G401.6 (cell line): ENCODE measurements around the gene CEPT1.
A peak's percentile ranks its signal among the peaks of the same experiment; 100 is the strongest.

Experiments
- FAIRE-seq: peaks from 2 replicates; lab custom pipeline; 2012; peaks lifted over from hg19 to GRCh38; lab: Jason Lieb, UNC

The CEPT1 gene

DNA sequence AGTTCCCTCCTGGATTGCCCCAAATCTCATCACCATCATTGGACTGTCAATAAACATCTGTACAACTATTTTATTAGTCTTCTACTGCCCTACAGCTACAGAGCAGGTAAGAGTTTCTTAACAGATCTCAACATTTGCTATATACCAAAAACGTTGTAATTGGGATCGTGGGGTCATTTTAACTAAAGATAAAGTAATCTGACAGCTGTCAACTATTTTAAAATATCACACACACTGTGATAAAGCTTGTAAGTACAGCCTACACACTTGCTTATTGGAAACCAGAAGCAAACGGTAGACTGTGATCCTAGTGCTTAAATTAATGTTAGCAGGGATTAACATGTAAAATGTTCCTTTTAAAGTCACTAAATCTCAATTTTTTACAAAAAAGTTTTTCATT, 7.9 kb downstream of the CEPT1 start:
- no peak for FAIRE-seq

DNA sequence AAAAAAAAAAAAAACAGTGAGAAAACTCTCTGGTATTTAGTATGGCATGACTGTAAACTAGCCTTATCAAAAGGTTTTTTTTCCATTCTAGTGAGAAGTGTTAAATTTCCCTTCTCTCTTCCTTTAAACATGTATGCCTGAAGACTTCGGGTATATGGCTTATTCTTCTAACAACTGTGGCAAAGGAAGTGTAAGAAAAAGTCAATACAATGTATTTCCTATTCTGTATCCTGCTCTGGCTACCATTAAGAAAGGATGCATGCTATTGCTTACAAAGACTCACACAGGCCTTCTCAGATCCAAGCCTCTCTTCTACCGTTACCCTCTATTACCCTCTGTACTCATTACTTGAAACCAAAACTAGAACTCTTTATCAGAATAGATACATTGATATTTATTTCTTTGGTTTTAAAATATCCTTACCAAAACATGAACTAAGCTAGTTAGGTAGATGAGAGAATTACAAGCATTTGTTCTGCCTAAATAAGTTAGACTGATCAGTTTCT, 8.4 kb downstream of the CEPT1 start:
- no peak for FAIRE-seq

DNA sequence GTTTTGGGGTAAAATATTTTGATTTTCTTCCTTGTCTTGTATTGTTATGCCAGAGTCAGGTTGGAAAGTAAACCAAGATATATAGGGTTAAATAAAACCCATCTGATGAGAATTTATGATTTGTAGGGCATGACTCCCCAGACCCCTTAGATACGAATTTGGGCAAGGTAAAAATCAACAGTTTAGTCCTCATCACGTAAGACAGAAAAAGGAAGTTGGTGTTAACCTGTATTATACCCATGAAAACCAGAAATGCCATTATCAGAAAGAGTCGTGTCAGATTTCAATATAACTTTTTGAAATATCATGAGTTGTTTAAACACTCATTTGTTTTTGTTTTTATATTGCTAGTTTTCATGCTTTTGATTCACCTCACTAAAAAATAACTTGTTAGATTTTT, 11.8 kb downstream of the CEPT1 start:
- no peak for FAIRE-seq

DNA sequence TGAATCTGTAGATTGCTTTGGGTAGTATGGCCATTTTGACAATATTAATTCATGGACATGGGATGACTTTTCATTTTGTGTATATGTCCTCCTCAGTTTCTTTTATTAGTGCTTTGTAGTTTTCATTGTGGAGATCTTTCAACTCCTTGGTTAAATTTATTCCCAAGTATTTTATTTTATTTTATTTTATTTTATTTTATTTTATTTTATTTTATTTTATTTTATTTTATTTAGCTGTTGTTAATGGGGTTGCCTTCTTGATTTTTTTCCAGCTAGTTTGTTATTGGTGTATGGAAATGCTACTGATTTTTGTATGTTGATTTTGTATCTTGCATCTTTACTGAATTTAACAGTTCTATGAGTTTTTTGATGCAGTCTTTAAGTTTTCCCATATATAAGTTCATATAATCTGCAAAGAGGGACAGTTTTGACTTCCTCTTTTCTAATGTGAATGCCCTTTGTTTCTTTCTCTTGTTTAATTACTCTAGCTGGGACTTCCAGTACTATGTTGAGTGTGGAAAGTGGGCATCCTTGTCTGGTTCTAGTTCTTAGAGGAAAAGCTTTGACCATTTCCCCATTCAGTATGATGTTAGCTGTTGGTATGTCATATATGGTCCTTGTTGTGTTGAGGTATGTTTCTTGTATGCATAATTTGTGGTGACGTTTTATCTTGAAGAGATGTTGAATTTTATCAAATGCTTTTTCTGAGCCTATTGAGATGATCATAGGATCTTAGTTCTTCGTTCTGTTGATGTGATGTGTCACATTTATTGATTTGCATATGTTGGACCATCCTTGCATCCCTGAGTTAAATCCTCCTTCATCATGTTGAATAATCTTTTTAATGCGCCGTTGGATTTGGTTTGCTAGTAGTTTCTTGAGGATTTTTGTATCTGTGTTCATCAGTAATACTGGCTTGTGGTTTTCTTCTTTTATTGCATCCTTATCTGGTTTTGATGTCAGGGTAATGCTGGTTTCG, 14.3 kb downstream of the CEPT1 start:
- FAIRE-seq, result no peak

DNA sequence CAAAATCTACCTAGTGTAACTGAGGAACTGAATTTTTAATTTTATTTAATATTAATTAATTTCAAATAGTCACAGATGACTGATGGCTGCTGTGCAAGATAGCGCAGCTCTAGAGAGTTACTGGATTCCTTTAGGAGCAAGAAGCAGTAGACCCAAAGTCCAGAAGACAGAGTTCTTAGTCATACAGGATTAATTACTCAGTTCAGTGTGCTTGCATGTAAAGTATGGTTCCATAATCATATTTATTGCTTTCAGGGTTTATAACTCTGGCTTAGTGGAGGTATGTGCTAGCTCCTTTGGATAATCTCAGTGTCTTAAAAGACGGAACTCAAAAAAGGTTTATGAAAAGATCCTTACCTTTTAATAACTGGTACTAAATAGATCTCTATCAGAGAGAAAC, 17.4 kb downstream of the CEPT1 start:
- FAIRE-seq, result no peak

DNA sequence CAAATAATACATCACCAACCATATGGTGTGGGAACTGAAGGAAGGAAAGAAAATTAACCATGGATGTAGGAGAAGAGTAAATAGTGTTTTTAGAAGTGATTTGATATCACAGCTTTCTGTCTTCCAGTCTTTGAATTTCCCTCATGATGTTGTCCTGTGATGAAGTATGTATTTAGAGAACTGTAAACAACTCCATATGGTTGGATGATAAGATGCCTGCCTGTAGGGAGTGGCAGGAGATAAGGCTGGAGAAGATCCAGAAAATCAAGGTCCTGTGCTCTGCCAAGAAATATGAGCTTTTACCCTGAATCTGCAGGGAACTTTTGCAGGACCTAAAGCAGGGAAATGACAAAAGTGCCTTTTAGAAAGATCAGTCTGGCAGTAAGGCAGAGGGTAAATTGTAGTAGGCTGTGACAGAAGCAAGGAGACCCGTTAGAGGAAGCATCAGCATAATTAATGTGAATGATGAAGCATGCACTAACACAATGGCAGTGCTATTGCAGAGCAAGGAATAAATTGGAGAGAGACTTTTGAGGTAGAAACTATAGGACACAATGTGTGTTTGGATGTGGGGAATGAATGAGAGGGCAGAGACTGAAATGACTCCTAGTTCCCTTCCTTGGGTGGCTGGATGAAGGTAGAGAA, 21.9 kb downstream of the CEPT1 start:
- FAIRE-seq, result no peak

DNA sequence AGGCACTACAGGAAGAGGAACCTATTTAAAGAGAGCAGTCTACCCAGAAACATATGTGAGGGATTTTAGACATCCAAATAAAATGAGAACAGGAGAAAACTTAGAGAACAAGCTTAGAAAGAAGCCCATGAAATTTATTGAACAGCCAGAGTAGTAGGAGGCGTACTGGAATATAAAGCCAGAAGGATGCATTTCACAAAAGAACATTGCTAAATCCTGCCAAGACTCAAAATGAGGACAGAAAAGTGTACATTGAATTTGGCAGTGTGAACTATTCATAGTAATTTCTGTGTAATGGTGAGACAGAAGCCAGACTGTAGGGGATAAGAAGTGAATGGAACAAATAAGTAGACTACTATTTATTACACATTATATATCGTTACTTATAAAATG, 22.5 kb downstream of the CEPT1 start:
- no peak for FAIRE-seq

DNA sequence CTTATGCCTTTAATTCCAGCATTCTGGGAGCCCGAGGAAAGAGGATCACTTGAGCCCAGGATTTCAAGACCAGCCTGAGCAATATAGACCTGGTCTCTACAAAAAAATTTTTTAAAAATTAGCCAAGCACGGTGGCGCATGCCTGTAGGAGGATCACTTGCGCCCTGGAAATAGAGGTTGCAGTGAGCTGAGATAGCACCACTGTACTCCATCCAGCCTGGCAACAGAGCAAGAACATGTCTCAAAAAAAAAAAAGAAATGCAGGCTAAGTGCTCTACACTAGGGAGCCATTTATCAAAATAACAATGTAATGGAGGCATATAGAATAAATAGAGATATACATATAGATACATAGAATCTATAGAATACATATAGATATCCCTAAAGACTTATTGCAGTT, 23.3 kb downstream of the CEPT1 start:
- no peak for FAIRE-seq

DNA sequence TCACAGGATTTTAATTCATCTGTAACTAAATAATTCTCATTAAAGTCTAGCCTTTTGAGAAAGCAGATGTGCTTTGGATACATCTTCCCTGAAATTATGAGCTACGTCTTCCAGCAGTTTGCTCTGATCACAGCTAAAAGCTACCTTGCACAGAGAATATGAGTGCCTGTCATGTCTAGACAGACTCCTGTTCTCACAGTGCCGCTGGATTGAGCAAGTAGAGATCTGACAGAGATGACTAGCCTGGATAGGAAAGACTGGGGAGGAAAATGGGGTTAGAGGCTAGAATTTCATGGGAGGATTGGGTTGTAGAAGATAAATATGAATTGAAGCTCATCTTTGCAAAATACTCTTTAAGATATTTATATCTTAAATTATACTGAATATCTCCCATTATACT, 24.1 kb downstream of the CEPT1 start:
- no peak for FAIRE-seq

DNA sequence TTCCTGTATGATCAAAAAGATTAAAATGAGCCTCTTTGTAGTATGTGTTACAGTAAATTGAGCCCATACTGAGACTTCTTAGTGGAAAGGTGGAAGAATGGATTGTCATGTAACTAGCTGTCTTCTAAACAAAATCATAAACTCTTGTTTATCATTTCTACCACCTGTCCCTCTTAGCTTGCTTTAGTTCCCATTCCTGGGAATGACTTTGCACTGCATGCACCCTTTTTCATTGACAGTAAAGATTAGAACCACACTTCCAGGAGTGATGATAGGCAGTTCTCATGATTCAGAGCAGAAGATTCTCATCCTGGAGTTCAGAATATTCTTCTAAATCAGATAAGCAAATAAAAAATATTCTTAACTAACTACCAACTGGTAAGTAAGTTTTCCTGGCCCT, 32.4 kb downstream of the CEPT1 start:
- FAIRE-seq, result no peak

DNA sequence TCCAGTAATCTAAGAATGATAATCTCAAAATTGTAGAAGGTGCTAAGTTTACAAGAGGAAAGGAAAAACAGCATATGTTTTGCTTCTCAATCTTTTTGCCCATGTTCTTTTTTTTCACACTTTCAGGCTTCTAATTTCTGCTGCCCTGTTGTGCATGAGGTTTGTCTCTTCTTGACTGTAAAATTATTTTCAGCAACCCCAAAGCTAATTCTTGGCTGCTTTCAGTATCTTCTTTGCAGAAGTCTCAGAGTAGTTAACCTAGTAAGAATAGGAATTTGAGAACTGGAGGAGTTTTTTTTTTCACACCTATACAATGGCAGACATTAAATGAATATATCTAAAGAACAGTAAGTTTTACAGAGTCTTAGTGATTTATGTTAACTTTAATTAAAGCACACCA, 34.0 kb downstream of the CEPT1 start:
- no peak for FAIRE-seq

DNA sequence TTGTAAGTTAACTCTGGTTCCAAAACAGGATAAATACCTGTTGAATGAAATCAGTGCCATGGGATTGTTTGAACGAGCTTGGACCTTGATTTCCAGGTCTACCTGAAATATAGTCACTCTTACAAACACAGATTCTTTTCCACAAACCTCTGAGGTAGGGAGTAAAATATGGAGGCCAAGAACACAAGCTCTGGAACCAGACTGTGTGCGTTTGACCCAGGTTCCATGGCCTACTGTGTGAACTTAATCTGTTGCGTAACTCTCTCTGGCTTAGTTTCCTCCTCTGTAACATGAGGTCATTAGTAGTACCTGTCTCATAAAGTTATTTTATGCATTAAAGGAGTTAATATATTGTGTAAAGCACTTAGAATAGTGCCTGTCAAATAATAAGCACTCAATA, 35.3 kb downstream of the CEPT1 start:
- FAIRE-seq, result no peak

DNA sequence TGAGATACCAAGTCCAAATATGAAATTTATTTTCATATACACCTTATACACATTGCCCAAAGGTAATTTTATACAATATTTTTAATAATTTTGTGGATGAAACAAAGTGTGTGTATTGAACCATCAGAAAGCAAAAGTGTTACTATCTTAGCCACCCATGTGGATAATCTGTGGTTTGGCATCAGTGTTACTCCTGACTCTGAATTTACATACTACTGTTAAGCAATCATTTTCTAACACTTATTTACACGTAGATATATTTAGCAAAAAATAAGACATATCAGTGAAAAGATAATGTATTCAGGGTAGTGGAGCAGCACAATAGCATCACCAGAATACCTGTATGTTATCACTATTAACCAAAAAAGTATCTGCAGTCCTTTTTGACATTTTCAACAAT, 36.7 kb downstream of the CEPT1 start:
- FAIRE-seq, result no peak

DNA sequence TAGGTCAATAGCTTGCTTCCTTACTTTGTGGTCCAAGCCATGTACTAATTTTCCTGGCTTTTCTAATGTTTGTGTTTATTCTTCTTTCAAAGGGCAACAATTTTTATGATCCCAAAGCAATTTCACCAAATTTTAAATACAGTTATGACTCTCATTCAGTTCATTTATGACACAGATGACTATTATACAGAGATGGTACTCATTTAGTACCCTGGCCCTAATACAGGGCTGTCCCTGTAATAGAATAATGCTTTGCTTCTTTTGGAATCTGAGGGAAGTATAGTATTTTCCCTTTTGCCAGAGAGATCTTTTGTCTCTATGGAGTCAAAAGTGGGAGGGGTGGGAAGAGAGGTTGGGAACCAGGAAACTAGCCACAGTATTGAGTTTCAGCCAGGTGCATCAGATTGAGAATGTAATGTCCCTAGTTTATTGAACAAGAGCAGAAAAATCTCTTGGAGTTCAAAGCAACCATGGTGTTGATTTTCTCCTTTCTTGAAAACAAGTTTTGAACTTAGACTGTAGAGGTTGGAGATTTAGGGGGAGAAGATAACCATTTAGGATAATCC, 40.0 kb downstream of the CEPT1 start:
- FAIRE-seq, result no peak

DNA sequence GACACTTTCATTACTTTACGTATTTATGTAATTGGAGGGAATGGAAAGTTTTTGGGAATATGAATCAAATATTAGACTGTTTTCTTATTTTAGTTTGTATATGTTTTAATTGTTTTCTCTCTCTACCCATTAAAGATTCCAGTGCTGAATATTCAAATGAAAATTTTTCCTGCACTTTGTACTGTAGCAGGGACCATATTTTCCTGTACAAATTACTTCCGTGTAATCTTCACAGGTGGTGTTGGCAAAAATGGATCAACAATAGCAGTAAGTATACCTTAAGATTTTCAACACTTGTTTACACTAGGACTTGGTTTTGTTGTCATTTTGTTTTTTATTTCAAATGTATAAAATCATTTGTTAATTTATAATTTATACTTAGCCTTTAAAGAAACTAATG, 42.0 kb downstream of the CEPT1 start:
- FAIRE-seq, result peak; percentile 19

DNA sequence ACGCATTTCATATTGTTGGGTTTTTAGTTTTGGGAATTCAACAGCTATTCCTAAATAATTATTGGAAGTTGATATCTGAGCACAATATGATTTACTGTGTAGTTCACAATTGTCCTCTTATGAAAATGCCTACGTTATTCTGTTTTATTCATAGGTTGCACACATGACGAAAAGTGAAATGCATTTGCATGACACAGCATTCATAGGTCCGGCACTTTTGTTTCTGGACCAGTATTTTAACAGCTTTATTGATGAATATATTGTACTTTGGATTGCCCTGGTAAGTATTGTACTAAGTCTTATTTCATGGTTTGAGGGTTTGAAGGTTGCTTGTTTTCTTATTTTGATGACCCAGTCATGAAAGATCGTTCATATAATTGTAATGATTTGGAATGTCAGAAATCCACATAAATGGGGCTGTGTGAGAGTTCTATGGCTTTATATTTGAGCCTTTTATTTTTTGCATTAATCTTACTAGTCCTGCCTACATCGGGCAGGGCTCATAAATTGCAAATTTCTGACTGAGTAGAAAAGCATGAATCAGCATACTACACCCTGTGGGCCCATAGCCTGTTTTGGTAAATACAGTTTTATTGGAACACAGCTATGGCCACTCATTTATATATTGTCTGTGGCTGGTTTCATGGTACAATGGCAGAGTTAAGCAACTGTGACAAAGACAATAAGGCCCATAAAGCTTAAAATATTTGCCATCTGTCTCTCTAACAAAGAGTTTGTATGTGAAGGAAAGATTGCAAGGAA, 43.5 kb downstream of the CEPT1 start:
- no peak for FAIRE-seq

DNA sequence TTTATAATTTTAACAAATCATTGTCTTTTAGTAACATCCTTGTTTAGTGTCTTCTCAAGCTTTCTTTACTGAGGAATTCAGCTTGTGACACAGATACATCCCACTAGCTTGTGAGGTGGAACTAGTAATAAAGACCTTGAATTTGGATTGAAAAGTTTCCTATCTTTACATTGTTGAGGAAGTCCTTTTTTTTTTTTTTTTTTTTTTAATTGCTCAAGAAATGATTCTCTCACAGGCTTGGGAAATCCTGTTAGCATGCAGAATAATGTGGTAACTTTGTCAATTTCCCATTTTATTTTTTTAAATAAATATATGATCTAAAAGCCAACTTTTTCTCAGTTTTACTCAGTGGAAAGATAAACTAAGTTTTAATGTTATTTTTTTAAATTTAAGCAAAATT, 44.6 kb downstream of the CEPT1 start:
- FAIRE-seq, result no peak

DNA sequence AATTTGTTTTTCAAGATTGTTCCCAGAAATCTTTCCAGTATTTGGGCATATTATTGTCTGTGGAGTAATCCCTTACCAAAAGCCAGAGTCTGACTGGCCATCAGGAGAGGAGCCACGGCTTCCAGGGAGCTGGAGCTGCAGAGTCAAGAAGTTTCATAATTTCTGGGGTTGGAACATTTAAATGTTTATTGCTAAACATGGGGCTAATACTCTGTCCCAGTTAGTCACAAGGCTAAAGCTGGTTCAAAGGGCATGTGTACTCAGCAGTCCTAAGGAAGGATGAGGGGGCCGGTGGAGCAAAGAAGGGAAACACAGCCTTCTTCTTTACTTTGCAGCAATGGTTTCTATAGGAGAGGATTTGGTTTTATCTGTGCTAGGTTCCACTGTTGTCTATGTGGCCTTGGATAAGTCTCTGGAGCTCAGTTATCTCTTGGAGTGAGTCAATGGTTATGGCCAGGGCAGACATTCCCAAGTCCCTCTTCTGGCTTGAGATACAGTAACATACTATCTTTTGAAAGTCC, 51.0 kb downstream of the CEPT1 start:
- no peak for FAIRE-seq

DNA sequence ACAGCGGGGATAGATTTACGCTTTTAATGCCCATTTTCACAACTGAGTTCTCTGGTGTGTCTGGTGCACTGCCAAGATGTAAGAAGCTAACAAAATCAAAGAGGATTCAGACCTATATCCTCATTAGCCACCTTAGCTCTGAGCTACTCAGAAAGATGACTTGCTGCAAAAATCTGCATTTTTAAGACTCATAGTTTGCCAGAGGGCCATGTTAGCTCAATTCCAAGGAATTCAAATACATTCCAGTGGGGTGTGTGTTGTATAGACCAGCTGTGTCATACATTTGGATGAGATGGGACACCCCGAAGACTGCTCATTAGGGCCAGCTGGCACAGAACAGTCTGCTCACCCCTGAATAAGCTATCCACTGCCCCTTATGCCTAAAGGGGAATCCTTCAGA, 51.5 kb downstream of the CEPT1 start:
- no peak for FAIRE-seq

DNA sequence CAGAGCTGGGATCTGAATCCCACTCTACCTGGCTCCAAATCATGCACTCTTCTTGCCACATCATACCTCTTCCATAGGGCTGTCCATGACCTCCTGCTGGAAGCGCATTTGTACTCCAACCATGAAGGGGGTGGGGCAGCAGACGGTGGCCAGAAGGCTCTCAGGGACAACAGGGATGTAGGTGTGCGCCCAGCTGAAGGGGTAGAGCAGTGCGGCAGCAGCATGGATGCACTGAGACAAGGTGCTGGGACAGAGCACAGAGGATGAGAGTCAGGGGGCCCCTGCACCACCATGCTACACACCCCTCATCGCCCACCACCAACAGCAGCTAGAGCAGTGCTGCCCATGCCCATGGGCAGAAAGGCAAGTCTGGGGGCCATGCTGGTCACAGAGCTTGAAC, 52.1 kb downstream of the CEPT1 start:
- FAIRE-seq, result no peak

DNA sequence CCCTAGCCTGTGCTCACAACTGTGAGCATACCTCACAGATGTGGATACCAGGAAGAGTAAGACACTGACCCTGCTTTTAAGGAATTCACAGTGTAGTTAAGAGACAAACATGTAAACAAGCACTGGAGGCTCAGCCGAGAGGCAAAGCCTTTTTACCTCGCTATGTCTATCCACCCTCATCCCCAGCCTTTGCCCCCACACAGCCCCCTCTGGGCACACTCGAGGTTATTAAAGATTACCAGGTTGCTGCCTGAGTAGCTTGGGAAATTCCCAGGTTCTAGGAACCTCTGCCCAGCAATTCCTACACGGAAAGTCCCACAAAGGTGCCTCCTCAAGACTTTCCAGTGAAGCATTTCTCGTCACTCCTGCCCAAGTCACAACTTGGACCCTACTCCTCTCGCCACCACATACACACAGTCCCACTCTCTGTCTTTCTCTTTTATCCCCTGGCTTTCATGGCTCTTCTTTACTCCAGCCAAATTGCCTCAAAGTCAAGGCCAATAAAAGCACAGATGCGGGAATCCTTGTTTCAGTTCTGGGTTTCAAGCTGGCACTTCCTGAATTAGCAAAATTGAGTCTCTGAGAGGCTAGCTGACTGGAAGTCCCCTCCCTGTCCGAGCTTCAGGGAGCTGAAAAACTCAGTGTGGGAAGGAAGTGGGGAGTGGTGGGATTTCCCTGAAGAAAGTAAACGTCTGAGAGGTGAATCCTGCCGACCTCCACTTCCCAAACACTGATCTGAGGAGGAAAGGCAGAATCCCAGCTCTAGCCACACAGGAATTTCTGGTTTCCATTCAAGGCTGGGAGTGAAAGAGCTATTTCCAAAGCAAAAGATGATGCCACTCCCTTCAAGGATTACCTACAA, 52.9 kb downstream of the CEPT1 start:
- no peak for FAIRE-seq
